HG03378 (cell line): ENCODE data around the gene SLC16A5.

Source experiments
- ATAC-seq: cut with Tn5 transposase; IDR thresholded peaks from one replicate; pipeline ENCODE4 v1.9.1; 2021; ENCODE audit warnings: mild to moderate bottlenecking, moderate library complexity; ENCODE audit not compliant: unreplicated experiment

The SLC16A5 gene

DNA sequence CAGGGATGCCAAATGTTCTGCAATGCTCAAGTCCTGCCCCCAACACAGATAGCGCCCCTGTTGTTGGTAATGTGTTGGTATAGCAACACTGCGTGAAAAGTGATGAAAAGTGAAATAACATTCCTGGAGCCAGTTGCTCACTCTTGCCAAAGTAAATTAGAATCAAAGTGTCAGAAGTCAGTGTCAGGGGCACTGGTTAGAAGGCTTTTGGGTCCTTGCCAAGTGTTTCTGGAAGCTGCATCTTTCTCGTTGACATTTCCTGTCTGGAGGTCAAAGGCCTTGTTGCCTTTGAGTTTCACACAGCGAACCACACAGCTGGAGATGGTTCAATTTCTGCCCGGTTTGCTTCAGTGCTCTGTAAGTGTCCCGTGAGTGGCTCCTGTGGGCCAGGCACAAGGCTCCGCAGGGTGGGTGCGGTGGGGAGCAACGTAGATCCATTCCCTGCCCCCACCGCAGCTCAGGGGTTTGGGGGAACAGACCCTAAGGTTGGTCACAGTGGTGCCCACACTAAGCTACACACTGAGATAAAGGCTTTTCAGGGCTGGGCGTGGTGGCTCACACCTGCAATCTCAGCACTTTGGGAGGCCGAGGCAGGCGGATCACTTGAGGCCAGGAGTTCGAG is 3.6 kb upstream of the SLC16A5 start:
- no peak for ATAC-seq

DNA sequence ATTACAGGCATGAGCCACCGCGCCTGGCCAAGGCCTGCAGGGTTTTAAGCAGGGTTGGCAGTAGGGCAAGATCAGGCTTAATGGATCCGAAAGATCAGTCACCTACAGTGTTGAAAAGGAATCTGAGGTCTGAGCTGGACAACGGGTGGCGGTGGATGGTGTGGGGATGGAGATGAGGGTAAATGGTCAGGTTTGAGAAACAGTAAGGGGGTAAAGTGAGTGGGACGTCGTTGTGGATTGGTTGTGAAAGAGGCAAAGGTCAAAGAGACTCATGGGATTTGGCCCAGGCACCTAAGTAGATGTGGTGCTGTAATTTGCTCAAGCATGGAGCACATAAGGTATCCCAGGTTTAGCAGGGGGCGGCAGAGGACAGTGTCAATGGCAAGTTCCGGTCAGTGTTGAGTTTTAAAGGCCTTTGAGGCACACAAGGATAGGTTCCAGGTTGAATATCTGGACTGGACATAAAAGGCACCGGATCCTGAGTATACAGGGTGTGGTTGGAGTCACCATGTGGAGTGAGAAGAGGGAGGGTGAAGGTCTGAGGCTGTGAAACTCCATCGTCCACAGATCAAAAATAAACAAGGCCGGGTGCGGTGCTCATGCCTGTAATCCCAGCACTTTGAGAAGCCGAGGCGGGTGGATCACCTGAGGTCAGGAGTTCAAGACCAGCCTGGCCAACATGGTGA is 1.1 kb upstream of the SLC16A5 start:
- ATAC-seq = no peak

DNA sequence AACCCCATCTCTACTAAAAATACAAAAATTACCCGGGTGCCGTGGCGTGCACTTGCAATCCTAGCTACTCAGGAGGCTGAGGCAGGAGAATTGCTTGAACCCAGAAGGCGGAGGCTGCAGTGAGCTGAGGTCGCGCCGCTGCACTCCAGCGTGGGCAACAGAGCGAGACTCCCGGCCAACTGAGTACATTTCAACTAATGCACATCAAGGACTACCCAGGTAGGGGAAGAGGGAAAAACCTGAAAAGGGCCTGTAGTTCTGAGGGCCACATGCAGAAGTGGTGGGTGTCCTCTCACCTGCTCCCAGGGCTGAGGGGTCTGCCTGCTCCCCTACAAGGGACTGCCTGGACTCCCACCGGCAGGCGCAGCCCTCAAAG is 584 bp upstream of the SLC16A5 start:
- ATAC-seq = no peak

DNA sequence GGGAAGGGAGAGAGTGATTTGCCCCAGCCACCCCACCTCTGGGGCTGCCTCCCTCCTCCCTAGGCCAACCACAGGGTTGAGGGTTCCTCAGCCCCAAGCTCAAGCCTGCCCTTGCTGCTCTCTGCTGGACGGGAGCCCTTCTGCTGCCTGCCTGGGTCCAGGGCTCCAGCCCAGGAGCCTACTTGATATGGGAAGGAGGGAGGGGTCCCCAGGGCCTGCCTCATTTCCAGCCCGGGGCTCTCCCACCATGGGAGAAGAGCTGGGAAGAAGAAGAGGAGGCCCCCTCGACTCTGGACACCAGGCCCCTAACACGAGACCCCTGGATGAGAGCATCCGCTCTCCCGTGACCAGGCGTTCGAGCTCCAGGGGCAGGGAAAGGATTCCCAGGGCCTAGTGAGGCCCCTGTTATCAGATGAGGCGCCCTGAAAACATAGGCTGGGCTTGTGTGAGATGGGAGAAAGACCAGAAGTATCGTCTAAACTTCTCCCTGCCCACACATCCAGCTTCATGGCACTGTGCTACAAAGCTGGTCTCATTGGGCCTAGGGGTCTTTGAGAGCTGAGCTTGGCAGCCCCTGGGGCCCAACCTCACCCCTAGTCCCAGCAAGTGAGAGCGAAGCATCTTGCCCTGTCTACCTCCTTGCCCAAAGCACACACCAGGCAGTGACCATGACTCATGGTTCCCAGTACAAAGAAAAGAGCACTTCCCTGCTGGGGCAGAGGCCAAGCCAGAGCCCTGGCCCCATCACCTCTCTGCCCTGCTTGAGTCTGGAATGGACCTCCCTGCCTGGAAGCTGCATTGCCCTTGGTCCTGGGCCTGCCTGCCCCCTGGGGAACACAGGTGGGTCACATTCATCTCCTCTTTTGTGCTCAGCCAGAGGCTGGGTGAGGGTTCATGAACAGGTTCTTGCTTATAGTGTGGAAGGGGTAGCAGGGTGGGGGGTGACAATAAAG is 987 bp downstream of the SLC16A5 start:
- no peak for ATAC-seq

DNA sequence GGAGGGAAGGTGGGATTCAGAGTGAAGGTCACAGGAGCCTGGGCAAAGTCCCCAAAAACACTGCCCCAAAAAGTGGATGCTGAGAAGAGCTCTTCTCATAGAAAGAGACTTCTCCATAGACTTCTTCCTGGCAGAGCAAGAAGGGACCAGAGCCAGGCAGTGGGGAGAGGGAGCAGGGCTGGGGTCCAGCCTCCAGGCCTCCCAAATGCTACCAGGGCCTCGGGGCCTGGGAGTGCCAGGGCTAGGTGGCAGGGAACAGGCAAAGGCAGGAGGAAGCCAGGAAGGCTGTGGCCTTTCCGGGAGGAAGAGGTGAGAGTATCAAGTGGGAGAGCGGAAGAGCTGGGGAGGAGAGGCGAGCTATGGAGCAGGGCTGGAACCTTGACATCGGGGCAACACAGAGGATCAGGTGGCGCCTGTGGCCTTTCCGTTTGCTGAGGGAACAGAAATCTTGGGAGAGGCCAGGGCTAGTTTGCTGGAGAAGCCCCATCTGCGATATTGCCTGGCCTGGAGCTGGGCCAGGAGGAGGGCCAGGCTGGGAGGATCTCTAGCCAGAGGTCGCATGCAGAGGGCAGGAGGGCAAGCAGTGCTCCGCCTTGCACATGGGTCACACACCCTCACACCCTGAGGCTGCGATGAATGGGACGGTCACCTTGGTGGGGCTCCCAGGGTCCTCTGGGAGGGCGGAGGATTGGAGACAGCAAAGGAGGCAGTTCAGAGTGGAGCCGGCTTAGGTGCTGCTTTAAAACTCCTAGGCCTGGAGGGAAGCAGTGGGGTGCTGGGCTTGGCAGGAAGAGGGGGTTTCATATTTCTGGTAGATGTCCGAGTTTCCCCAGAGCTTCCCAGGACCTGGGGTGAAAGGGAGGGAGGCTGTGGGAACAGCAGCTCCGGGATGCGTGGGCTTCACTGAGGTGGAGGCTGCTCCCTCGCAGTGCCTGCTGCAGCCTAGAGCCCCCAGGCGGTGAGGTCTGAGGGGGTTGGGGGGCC is 3.4 kb downstream of the SLC16A5 start:
- no peak for ATAC-seq

DNA sequence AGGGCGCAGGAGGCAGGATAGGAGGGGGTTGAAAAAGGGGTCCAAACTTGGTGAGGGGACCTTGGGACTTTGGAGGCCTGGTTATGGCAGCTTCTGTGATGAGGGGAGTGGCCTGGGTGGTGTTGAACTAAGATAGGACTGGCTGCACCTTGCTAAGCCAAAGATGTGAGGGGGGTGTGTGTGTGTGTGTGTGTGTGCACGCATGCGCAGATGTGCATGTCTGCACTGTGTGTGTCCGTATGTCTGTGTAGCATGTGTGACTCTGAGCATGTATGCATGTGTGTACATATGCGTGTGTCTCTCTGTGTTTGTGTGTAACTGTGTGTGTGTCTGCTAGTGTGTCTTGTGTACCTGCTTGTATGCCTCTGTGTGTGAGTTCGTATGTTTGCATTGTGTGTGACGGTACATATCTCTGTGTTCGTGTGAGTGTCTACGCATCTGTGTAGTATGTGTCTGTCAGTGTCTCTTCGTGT is 4.1 kb downstream of the SLC16A5 start:
- ATAC-seq = no peak

DNA sequence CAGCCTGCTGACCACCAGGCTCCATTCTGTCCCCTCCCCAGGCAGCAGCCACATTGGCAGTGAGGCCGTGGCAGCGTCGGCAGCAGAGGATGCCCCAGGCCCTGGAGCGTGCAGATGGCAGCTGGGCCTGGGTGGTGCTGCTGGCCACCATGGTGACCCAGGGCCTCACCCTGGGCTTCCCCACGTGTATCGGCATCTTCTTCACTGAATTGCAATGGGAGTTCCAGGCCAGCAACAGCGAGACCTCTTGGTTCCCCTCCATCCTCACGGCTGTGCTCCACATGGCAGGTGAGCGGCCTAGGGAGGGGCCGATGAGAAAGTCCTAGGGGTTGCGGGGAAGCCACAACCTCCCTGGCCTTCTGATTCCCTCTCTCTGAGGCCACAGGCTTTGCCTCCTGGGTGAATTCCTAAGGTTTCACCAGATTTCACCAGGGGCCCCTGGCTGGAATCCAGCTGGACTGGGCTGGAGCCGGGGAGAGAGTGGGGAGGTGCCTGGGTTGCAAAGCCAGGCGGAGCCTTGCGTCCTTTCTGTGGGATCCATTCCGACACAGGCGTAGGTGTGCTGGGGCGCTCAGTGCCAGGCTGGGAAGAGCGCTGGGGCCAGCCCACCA is 5.9 kb downstream of the SLC16A5 start:
- no peak for ATAC-seq

DNA sequence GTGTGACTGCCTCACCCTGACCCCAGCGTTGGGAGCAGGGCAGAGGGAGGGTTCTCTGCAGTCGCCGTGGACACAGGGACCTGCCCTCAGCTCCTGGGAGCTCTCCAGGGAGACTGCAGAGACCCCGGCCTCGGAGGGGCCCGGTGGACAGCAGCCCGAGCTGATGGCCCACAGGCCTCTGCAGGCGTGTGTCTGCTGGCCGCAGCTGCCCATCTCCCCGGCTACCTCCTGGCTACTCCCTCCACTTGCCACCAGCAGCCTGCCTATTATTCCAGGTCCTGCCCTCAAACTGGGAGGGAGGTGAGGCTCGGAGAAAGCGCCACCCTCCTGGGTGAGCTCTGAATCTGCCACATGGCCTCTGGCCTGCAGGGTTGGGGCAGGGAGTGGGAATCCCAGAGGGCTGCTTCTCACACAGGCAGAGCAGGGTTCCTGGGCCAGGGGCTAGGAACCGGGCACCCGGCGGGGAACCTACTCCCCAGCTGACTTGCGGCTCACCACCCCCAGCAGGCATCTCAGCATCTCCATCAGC is 7.2 kb downstream of the SLC16A5 start:
- ATAC-seq = no peak

DNA sequence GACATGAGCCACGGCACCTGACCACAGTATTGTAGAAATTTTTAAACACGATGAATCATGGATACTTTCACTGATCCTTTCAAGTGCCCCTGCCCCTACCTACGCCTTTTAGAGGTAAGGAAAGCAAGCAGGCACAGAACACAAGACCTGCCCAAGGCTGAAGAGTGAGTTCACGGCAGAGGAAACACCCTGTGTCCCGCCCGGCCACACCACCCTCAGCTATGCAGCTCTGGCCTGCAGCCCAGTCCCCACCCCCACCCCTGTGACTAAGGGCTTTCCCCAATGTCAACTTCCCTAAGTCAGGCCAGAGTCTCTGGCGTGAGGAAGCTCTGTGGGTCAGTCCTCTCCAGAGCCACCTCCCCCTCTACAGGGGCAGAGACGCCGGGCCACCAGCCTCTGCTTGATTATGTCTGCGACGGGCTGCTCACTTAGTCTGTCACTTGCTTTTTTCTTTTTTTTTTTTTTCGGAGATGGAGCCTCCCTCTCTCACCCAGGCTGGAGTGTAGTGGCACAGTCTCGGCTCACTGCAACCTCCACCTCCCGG is 8.4 kb downstream of the SLC16A5 start:
- no peak for ATAC-seq

DNA sequence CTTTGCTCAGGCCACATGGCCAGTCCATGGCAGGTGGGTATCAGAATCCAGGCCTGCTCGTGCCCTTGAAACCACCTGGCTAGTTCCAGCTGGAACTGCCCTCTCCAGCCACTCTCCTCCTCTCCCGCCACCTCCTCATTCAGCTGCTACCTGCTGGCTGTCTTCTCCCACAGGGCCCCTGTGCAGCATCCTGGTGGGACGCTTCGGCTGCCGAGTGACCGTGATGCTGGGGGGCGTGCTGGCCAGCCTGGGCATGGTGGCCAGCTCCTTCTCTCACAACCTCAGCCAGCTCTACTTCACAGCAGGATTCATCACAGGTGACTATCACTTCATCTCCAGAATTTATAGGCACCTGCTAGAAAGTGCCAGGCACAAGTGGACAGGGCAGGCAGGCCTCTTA is 10.1 kb downstream of the SLC16A5 start:
- ATAC-seq = no peak

DNA sequence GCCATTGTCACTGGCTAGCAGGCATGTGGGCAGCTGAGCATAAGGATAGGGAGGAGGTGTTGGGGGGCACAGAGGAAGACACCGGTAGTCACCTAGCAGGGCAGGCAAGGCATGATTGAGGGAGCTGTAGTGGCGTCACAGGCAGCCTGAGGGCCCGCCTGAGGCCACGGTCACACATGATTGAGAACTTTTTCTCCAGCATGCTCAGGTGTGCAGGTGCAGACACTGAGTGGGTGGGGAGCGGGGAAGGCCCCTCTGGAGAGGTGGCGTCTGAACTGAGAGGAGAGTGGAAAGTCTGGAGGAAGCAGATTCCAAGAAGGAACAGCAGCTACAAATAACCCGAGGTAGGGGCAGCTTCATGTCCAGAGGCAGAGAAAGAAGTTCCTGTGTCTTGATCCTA is 11.1 kb downstream of the SLC16A5 start:
- no peak for ATAC-seq

DNA sequence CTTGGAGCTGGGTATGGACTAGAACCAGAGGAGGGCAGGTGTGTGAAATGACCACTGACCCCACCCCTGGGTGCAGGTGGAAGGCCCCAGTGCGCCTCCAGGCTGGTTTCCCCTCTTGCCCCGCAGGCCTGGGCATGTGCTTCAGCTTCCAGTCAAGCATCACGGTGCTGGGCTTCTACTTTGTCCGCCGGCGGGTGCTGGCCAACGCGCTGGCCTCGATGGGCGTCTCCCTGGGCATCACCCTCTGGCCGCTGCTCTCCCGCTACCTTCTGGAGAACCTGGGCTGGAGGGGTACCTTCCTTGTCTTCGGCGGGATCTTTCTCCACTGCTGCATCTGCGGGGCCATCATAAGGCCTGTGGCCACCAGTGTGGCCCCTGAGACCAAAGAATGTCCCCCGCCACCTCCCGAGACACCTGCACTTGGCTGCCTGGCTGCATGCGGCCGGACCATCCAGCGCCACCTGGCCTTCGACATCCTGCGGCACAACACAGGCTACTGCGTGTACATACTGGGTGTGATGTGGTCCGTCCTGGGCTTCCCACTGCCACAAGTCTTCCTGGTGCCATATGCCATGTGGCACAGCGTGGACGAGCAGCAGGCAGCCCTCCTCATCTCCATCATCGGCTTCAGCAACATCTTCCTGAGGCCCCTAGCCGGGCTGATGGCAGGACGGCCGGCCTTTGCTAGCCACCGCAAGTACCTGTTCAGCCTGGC is 12.3 kb downstream of the SLC16A5 start:
- ATAC-seq = no peak

DNA sequence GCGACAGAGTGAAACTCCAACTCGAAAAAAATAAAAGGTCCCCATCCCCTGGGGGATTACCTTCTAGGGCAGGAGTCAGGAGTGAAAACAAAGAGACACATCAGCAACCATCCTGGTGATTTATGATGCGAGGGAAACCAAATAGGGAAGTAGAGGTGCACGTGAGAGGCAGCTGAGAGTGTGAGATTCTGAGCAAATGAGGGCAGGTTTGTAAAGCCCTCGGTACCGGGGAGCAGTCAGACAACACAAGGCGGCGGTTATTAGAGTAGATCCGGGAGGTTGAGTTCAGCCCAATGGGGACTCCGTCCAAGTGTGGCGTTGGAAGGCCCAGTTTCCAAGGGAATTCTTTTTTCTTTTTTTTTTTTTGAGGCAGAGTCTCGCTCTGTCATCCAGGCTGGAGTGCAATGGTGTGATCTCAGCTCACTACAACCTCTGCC is 14.6 kb downstream of the SLC16A5 start:
- no peak for ATAC-seq

DNA sequence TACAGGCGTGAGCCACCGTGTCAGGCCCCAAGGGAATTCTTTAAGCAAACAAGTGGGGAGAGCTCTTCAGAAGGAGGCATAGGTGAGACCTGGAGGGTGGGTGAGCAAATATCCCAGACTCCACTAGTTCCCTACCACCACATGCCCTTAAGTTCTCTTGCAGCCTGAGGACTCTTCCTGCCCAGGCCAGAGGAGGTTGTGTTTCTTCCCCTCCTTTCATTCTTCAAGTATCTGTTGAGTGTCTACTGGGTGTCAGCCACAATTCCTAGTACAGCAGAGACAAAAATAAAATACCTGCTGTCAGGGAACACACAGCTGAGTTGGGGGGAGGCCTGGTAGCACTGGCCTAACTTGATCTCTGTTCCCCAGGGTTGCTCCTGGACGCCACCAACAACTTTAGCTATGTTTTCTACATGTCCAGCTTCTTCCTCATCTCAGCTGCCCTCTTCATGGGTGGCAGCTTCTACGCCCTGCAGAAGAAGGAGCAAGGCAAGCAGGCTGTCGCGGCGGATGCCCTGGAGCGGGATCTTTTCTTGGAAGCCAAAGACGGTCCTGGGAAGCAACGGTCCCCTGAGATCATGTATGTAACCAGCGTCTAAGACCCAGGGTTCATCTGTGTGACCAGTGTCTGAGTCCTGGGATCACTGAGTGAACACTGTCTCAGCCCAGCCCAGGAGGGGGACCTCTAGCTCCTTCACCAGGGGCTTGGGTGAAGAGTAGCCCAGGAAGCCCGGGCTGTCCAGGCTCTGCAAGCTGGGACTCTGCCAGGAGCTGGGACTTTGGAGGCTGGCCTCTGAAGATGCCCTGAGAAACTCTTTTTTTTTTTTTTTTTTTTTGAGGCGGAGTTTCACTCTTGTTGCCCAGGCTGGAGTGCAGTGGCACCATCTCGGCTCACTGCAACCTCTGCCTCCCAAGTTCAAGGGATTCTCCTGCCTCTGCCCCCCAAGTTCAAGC is 16.1 kb downstream of the SLC16A5 start:
- ATAC-seq = no peak

DNA sequence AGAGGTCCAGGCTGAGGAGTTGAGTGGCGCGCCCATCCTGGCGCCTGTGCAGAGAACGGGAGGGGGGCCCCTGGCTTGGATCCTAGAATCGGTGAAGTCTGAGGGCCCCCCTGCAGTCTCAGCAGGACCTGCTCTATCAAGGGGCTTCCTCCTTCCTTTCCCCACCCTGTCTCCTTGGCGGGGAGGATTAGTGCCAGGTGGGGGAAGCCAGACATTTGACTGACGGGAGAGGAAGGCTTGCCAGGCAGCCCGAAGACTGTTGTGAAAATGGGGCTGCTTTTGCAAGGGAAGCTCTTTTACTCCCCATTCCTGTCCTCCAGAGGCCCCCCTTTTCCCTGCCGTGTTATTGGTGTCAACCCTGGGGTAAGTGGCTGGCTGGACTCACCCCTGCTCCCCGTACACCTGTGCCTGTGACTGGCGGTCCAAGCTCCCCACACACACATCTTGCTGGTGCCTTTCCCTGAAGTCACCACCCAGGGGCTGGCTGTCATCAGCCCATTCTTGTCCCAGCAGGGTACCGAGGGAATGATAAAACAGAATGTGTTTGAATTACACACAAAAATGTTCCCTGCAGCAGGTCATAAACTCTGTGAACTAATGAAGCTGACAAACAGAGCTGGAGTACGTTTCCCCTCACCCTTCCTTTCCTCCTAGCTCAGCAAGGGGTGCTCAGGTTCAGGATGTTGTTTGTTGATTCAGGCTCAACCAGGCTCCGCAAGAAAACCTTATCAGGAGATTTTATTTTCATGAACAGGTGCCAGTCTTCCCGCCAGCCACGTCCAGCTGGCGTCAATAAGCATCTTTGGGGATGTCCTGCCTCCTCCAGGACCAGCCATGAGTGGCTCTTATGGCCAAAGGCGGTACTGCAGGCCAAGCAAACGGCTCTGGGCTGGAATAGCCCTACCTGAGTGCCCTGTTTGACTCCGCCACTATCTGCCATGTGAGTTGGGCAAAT is 17.6 kb downstream of the SLC16A5 start:
- ATAC-seq = no peak

DNA sequence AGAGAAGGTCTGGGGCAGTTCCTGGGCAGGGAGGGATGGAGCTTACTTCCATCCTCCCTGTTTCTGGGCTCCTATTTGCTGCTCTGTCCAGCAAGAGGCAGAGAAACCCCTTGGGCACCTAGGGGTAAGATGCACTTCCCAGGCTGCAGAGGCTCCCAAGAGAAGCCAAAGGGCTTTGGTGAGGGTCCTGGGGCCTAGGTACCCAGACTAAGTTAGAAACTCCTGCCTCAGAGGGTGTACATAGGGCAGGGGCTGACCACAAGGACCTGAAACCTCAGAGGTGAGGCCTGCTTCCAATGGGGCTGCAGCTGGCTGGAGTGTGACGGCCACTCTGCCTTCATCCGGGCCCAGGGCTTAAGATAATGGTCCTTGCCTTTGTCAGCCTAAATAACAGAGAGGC is 20.4 kb downstream of the SLC16A5 start:
- no peak for ATAC-seq

DNA sequence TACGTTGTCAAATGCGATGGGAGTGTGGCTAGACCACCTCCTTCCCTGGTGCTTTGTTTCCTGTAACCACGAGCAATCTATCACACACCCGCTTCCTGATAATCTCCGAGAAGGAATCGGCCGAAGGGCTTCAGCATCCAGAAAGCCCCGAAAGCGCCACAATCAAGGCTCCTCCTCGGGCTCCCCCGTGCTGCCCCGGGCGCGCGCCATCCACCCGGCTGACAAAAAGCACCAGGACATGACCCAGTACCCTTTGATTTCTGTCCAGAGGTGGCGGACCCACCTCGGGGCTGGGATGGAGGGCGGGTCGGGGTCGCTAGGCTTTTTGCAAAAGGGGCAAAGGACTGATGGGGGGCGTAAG is 21.3 kb downstream of the SLC16A5 start:
- ATAC-seq = no peak
